Tibial nerve (tissue), 4 donors: ENCODE data around the gene MARK2. TPM values are rescaled to one million over a fixed set of nuclear protein-coding genes. Genes with fewer than 3 reads are reported as not detected.

Experiments used
- DNase-seq, 2 donors: peaks; one replicate each; pipeline ENCODE4 v3.0.0-alpha.2; 2019; ENCODE audit warnings: low spot score in 2 of 2
- H3K27ac ChIP-seq, 4 donors: fragments of 200-600 bp; sonication (generic) in 3 of 4; one replicate each; pipeline ENCODE4 v1.5.1; 2017 to 2019; ENCODE audit warnings: mild to moderate bottlenecking in 1 of 4
- H3K27me3 ChIP-seq, 2 donors: fragments of 200-600 bp; sonication (generic) in 1 of 2; one replicate each; pipeline versions ENCODE4 v1.5.1 to v1.6.0; 2017 to 2019
- H3K36me3 ChIP-seq, 3 donors: fragments of 200-600 bp; sonication (generic); one replicate each; pipeline ENCODE4 v1.5.1; 2018 to 2019
- H3K4me1 ChIP-seq, 4 donors: fragments of 200-600 bp; sonication (generic) in 3 of 4; one replicate each; pipeline ENCODE4 v1.5.1; 2017 to 2019
- H3K4me3 ChIP-seq, 4 donors: fragments of 200-600 bp; sonication (generic) in 3 of 4; one replicate each; pipeline ENCODE4 v1.5.1; 2017 to 2019; ENCODE audit warnings: mild to moderate bottlenecking in 1 of 4, moderate library complexity in 1 of 4
- H3K9me3 ChIP-seq, 4 donors: fragments of 200-600 bp; sonication (generic) in 3 of 4; one replicate each; pipeline ENCODE4 v1.5.1; 2017 to 2019
- CTCF ChIP-seq, 5 experiments: fragments of 200-600 bp in 3 of 5; fragments of 450-650 bp in 2 of 5; sonication (generic) in 3 of 5; IDR thresholded peaks; one replicate each; pipeline ENCODE4 v1.5.1; 2016 to 2019; ENCODE audit warnings: antibody characterized with exemption in 5 of 5, mild to moderate bottlenecking in 3 of 5, moderate library complexity in 2 of 5
- EP300 ChIP-seq, 2 donors: sonication (generic); formaldehyde crosslinking; IDR thresholded peaks; one replicate each; pipeline ENCODE4 v1.6.1; 2017; ENCODE audit warnings: antibody characterized with exemption in 2 of 2, mild to moderate bottlenecking in 1 of 2
- POLR2A ChIP-seq, 2 donors: fragments of 450-650 bp; IDR thresholded peaks; one replicate each; pipeline ENCODE4 v1.6.1; 2017; ENCODE audit warnings: antibody characterized with exemption in 2 of 2, mild to moderate bottlenecking in 2 of 2, moderate library complexity in 2 of 2
- WGBS, 2 donors: methylation state at CpG; one replicate each; pipeline ENCODE4 v1.1.5; 2018; 5-methylcytosine and 5-hydroxymethylcytosine counted together
- total RNA-seq, 4 donors: library from RNA; depleted of rRNA; stranded (reverse); fragments of >200 nt; gene quantifications; one replicate each; pipeline ENCODE4 v1.1.0, GENCODE V29; 2016

MARK2 gene
- total RNA-seq, 4 donors from 2014 or later: 22.1 to 32.1 (median 23.6) TPM

- Histone ChIP-seq H3K4me1 (peaks cover 4 to 64% (median 36%) of the 10 kb centered on the region in 4 donors), H3K27ac (peak overlapping the region in 1 of 4 donors; percentile 71), H3K36me3 (peaks cover 0 to 8% (median 0%) of the 10 kb centered on the region in 3 donors), H3K9me3 (no peaks in the 10 kb centered on the region), H3K4me3 (no peak overlapping the region), H3K27me3 (no peaks in the 10 kb centered on the region)
- DNase-seq: no peak
- WGBS, 2 donors: 83 to 93% methylated on average over 7 of the region's 7 CpGs
- TF ChIP-seq POLR2A (IDR thresholded peaks at IDR 0.05) (no peak), EP300 (IDR thresholded peaks at IDR 0.05) (no peak), CTCF (IDR thresholded peaks at IDR 0.05) (no peak)
These were observed 51.5 kb downstream of the MARK2 start for GRCh38 chr11:63890368-63890767.

- DNase-seq: no peak
- TF ChIP-seq CTCF (IDR thresholded peaks at IDR 0.05): no peak
- no peak for TF ChIP-seq POLR2A (IDR thresholded peaks at IDR 0.05)
- no peak for TF ChIP-seq EP300 (IDR thresholded peaks at IDR 0.05)
- peaks cover 4 to 61% (median 34%) of the 10 kb centered on the region in 4 donors for H3K4me1 ChIP-seq
These were observed 53.3 kb downstream of the MARK2 start for GRCh38 chr11:63892228-63892627.

GRCh38 chr11:63893355-63893754 lies 54.4 kb downstream of the MARK2 start:
- Histone ChIP-seq H3K4me1 (peaks cover 0 to 54% (median 23%) of the 10 kb centered on the region in 4 donors), H3K9me3 (no peaks in the 10 kb centered on the region), H3K36me3 (peaks cover 0 to 38% (median 7%) of the 10 kb centered on the region in 3 donors), H3K4me3 (no peak overlapping the region), H3K27ac (no peak overlapping the region), H3K27me3 (no peaks in the 10 kb centered on the region)
- DNase-seq: no peak
- WGBS, 2 donors: 96 to 98% methylated on average over 6 of the region's 6 CpGs
- TF ChIP-seq POLR2A (IDR thresholded peaks at IDR 0.05): no peak
- no peak for TF ChIP-seq EP300 (IDR thresholded peaks at IDR 0.05)
- no peak for TF ChIP-seq CTCF (IDR thresholded peaks at IDR 0.05)

More at GRCh38 chr11:63892228-63892627, 53.3 kb downstream of the MARK2 start:
- H3K4me3 ChIP-seq: no peak overlapping the region
- no peaks in the 10 kb centered on the region for H3K9me3 ChIP-seq
- 16 to 20% methylated on average over 3 of the region's 3 CpGs for WGBS, 2 donors
- no peak overlapping the region for H3K27ac ChIP-seq
- no peaks in the 10 kb centered on the region for H3K27me3 ChIP-seq
- H3K36me3 ChIP-seq: peaks cover 0 to 26% (median 3%) of the 10 kb centered on the region in 3 donors

- Histone ChIP-seq H3K27me3 (no peaks in the 10 kb centered on the region), H3K36me3 (peaks cover 6 to 65% (median 27%) of the 10 kb centered on the region in 3 donors), H3K27ac (no peak overlapping the region), H3K9me3 (no peaks in the 10 kb centered on the region), H3K4me1 (peaks cover 0 to 28% (median 5%) of the 10 kb centered on the region in 4 donors), H3K4me3 (no peak overlapping the region)
- TF ChIP-seq POLR2A (IDR thresholded peaks at IDR 0.05) (no peak), EP300 (IDR thresholded peaks at IDR 0.05) (no peak), CTCF (IDR thresholded peaks at IDR 0.05) (no peak)
- 74 to 77% methylated on average over 4 of the region's 4 CpGs for WGBS, 2 donors
- no peak for DNase-seq
These were observed 57.2 kb downstream of the MARK2 start for GRCh38 chr11:63896071-63896470.

- Histone ChIP-seq H3K27ac (peak overlapping the region in 1 of 4 donors; percentile 31), H3K4me3 (no peak overlapping the region), H3K9me3 (no peaks in the 10 kb centered on the region), H3K4me1 (peaks cover 0 to 14% (median 2%) of the 10 kb centered on the region in 4 donors), H3K36me3 (peaks cover 7 to 79% (median 34%) of the 10 kb centered on the region in 3 donors), H3K27me3 (no peaks in the 10 kb centered on the region)
- 58 to 69% methylated on average over 10 of the region's 10 CpGs for WGBS, 2 donors
- TF ChIP-seq POLR2A (IDR thresholded peaks at IDR 0.05) (no peak), CTCF (IDR thresholded peaks at IDR 0.05) (no peak), EP300 (IDR thresholded peaks at IDR 0.05) (no peak)
- DNase-seq: no peak
These were observed 58.7 kb downstream of the MARK2 start for GRCh38 chr11:63897459-63898146.
